Prostate gland (tissue), 2 donors: ENCODE measurements around the gene CSNK1D. TPM values are rescaled to one million over a fixed set of nuclear protein-coding genes. Genes with fewer than 3 reads are reported as not detected.

Source experiments
- DNase-seq: peaks from one replicate; pipeline ENCODE4 v3.0.0-alpha.2; 2019; ENCODE audit warnings: low spot score
- H3K27ac ChIP-seq, 2 donors: fragments of 200-600 bp; sonication (generic); 2 replicates each; pipeline ENCODE4 v1.5.1; 2017 to 2019
- H3K27me3 ChIP-seq: fragments of 200-600 bp; sonication (generic); replicated peaks from 2 replicates; pipeline ENCODE4 v1.5.1; 2019; ENCODE audit not compliant: insufficient read depth
- H3K36me3 ChIP-seq, 2 donors: fragments of 200-600 bp; sonication (generic); 1 replicate in 1 of 2; 2 replicates in 1 of 2; pipeline versions ENCODE4 v1.5.1 to v1.8.1; 2017 to 2019
- H3K4me1 ChIP-seq: fragments of 200-600 bp; sonication (generic); replicated peaks from 2 replicates; pipeline ENCODE4 v1.5.1; 2019
- H3K4me3 ChIP-seq, 2 donors: fragments of 200-600 bp; sonication (generic); 2 replicates each; pipeline ENCODE4 v1.5.1; 2017 to 2019
- H3K9me3 ChIP-seq: fragments of 200-600 bp; sonication (generic); 2 replicates; pipeline ENCODE4 v1.5.1; 2017
- POLR2A ChIP-seq: fragments of 450-650 bp; IDR thresholded peaks from one replicate; pipeline ENCODE4 v1.6.1; 2016; ENCODE audit warnings: antibody characterized with exemption, mild to moderate bottlenecking
- POLR2AphosphoS5 ChIP-seq: sonication (generic); formaldehyde crosslinking; IDR thresholded peaks from one replicate; pipeline ENCODE4 v1.6.1; 2017; ENCODE audit warnings: antibody characterized with exemption
- WGBS: methylation state at CpG from one replicate; pipeline ENCODE4 v1.1.5; 2018; 5-methylcytosine and 5-hydroxymethylcytosine counted together
- intact Hi-C: fragments of 100-400 bp; cut with DNase I; formaldehyde crosslinking; loops from one replicate; pipeline ENCODE4 v1.14.2; 2022
- total RNA-seq, 2 donors: library from RNA; depleted of rRNA; stranded (reverse); fragments of >200 nt; gene quantifications; one replicate each; pipeline ENCODE4 v1.1.0, GENCODE V29; 2016
- TF ChIP-seq, protein P1 (sequence below), 4 experiments: fragments of 200-600 bp in 2 of 4; fragments of 450-650 bp in 2 of 4; sonication (generic) in 2 of 4; IDR thresholded peaks; 1 replicate in 3 of 4; 2 replicates in 1 of 4; pipeline ENCODE4 v1.5.1; 2016 to 2019; ENCODE audit warnings: antibody characterized with exemption in 4 of 4, mild to moderate bottlenecking in 2 of 4, moderate library complexity in 2 of 4

Gene CSNK1D
- total RNA-seq, 2 donors from 2014 or later = 80.3 to 155 TPM

DNA sequence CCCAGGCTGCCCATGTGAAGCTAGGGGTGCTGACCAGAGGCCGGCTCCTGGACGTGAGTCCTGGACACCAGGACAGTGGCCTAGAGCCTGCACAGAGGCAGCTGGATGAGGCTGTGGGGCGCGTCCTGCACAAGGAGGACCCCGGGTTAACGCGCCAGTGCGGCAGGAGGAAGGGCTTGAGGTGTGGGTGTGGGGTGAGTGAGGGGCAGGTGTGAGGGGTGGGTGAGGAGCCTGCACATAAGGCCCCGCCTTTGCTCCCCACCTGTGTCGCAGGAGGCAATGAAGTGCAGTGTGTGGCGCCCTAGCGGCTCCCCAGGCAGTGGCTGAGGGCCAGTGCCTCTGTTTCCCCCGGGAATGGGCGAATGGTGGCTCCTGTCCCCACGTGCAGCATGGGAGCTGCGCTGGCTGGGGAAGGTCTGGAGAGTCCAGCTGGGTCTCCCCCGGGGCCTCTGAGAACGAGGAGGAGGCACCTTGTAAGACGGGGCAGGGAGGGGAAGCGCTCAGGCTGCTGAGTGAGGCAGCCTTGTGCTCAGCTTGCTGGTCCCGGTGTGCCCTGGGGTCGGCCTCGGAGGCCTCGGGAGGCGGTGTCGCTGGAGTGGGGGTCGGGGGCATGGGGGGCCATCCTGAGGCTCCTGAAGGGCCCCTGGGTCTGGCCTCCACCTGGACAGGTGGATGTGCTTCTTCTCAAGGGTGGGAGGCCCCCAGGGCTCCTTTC, 40.7 kb upstream of the CSNK1D start:
- H3K4me3 ChIP-seq = no peak overlapping the region
- intact Hi-C loops = no loop called here
- 83% methylated on average over 27 of the region's 27 CpGs for WGBS

DNA sequence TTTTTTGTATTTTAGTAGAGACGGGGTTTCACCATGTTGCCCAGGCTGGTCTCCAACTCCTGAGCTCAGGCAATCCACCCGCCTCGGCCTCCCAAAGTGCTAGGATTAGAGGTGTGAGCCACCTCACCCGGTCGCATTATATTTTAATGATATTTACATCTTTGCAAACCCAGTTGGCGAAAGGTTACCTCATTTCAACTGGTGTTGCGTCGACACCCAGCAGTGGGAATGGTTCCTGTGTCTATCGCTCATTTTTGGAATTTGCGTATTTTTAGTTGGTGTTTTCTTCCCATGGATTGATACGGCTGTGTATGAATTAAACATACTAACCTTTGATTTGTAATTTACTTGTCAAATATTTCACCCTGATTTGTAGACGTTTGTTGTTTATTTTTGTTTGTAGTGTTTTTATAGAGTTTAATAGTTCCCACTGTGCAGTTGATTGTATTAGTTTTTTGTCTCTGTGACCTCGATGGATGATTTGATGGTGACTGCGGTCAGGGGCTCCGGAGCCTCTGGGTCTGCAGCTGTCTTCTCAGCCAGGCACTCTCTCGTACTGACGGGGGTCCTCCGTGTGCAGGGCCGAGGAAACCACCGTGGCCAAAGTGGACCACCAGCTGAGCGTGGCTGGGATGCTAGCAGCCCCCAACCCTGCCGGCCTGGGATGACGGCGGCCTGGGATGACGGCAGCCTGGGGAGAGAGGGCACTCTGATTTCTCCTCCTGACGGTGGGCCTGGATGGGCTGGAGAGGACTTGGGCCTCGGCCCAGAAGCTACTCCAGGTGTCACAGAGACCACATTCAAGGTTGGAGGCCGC, 39.9 kb upstream of the CSNK1D start:
- DNase-seq = no peak
- H3K9me3 ChIP-seq = no peaks in the 10 kb centered on the region
- H3K4me3 ChIP-seq = no peak overlapping the region
- TF ChIP-seq, protein P1, sequence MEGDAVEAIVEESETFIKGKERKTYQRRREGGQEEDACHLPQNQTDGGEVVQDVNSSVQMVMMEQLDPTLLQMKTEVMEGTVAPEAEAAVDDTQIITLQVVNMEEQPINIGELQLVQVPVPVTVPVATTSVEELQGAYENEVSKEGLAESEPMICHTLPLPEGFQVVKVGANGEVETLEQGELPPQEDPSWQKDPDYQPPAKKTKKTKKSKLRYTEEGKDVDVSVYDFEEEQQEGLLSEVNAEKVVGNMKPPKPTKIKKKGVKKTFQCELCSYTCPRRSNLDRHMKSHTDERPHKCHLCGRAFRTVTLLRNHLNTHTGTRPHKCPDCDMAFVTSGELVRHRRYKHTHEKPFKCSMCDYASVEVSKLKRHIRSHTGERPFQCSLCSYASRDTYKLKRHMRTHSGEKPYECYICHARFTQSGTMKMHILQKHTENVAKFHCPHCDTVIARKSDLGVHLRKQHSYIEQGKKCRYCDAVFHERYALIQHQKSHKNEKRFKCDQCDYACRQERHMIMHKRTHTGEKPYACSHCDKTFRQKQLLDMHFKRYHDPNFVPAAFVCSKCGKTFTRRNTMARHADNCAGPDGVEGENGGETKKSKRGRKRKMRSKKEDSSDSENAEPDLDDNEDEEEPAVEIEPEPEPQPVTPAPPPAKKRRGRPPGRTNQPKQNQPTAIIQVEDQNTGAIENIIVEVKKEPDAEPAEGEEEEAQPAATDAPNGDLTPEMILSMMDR (IDR thresholded peaks at IDR 0.05) = no peak
- H3K36me3 ChIP-seq = no peaks in the 10 kb centered on the region
- H3K27ac ChIP-seq = no peak overlapping the region
- peaks cover 2% of the 10 kb centered on the region for H3K27me3 ChIP-seq
- 84% methylated on average over 28 of the region's 28 CpGs for WGBS
- intact Hi-C loops = no loop called here
- H3K4me1 ChIP-seq = no peaks in the 10 kb centered on the region

More for the DNA sequence above, 40.7 kb upstream of the CSNK1D start:
- H3K27ac ChIP-seq = no peak overlapping the region
- no peaks in the 10 kb centered on the region for H3K36me3 ChIP-seq
- TF ChIP-seq, protein P1 (IDR thresholded peaks at IDR 0.05) = no peak
- TF ChIP-seq POLR2AphosphoS5 = no peak
- TF ChIP-seq POLR2A = no peak
- H3K9me3 ChIP-seq = no peaks in the 10 kb centered on the region
- DNase-seq = no peak
- H3K27me3 ChIP-seq = peaks cover 2% of the 10 kb centered on the region
- H3K4me1 ChIP-seq = no peaks in the 10 kb centered on the region

DNA sequence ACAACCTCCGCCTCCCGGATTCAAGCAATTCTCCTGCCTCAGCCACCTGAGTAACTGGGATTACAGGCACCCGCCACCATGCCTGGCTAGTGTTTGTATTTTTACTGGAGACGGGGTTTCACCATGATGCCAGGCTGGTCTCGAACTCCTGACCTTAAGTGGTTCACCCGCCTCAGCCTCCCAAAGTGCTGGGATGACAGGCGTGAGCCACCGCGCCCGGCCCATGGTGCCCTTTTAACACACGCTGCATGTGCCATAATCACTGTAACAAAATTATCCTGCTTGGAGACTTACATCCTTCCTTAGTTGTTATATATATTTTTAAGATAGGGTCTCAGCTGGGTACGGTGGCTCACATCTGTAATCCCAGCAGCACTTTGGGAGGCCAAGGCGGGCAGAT, 38.5 kb upstream of the CSNK1D start:
- Histone ChIP-seq H3K27ac (no peak overlapping the region), H3K27me3 (peaks cover 2% of the 10 kb centered on the region), H3K36me3 (no peaks in the 10 kb centered on the region), H3K4me3 (no peak overlapping the region), H3K9me3 (no peaks in the 10 kb centered on the region), H3K4me1 (no peaks in the 10 kb centered on the region)
- TF ChIP-seq, protein P1 (IDR thresholded peaks at IDR 0.05) = no peak
- no peak for TF ChIP-seq POLR2A
- no peak for TF ChIP-seq POLR2AphosphoS5
- no peak for DNase-seq
- intact Hi-C loops = no loop called here
- 95% methylated on average over 13 of the region's 13 CpGs for WGBS

DNA sequence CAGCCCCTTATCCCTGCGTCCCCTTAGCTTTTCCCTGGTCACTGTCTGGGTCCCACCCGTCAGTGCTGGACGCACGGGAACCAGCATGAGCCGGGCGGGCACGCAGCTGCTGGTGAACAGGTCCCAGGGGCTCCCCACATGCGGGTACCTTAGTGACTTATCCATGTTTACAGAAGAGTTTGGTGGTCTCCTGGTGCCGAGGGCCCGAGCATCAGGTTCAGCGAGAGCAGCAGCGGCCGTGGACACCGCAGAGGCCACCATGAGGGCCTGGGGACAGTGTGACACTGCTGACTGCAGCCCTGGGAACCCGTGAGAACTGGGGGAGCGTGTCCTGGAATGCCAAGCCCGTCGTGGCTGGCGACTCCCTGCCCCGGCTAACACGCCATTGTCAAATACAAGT, 37.4 kb upstream of the CSNK1D start:
- Histone ChIP-seq H3K27ac (no peak overlapping the region), H3K4me3 (no peak overlapping the region), H3K36me3 (no peaks in the 10 kb centered on the region), H3K27me3 (peaks cover 2% of the 10 kb centered on the region), H3K9me3 (no peaks in the 10 kb centered on the region), H3K4me1 (no peaks in the 10 kb centered on the region)
- intact Hi-C loops = no loop called here
- 83% methylated on average over 21 of the region's 21 CpGs for WGBS
- no peak for DNase-seq
- no peak for TF ChIP-seq POLR2A
- TF ChIP-seq, protein P1 (IDR thresholded peaks at IDR 0.05) = no peak
- no peak for TF ChIP-seq POLR2AphosphoS5
